GM12878 (cell line): Measurements from ENCODE around the gene ADARB1. TPM values are rescaled to one million over a fixed set of nuclear protein-coding genes. Genes with fewer than 3 reads are reported as not detected.

ENCODE experiments used
- BCLAF1 ChIP-seq: fragments of 450-650 bp; IDR thresholded peaks from 2 replicates; pipeline ENCODE4 v1.6.1; 2017; ENCODE audit warnings: antibody characterized with exemption, mild to moderate bottlenecking, moderate library complexity
- CEBPZ ChIP-seq: fragments of 150-350 bp; IDR thresholded peaks from 2 replicates; pipeline ENCODE4 v1.6.1; 2016; ENCODE audit warnings: low read depth, low read length
- EED ChIP-seq: sonication (generic); IDR thresholded peaks from 2 replicates; pipeline ENCODE4 v1.6.1; 2016; ENCODE audit warnings: antibody characterized with exemption, low read depth
- EGR1 ChIP-seq, 2 experiments: IDR thresholded peaks; 1 replicate in 1 of 2; 2 replicates in 1 of 2; pipeline ENCODE4 v1.6.1; 2011 to 2012; ENCODE audit warnings: low read depth in 2 of 2, low read length in 2 of 2, borderline replicate concordance in 1 of 2, mild to moderate bottlenecking in 1 of 2, moderate library complexity in 1 of 2
- ETV6 ChIP-seq, 2 experiments: fragments of 450-650 bp in 1 of 2; IDR thresholded peaks in 1 of 2; conservative IDR thresholded peaks in 1 of 2; 2 replicates each; pipeline ENCODE4 v1.6.1; 2014; ENCODE audit warnings: antibody characterized with exemption in 1 of 2, borderline replicate concordance in 1 of 2, low read depth in 1 of 2, mild to moderate bottlenecking in 1 of 2, moderate library complexity in 1 of 2
- IRF4 ChIP-seq: IDR thresholded peaks from 2 replicates; pipeline ENCODE4 v1.6.1; 2011; ENCODE audit warnings: low read depth, low read length
- MTA3 ChIP-seq: IDR thresholded peaks from 2 replicates; pipeline ENCODE4 v1.6.1; 2012; ENCODE audit warnings: low read length, inconsistent platforms, borderline replicate concordance
- NFXL1 ChIP-seq: fragments of 450-650 bp; IDR thresholded peaks from 2 replicates; pipeline ENCODE4 v1.6.1; 2017; ENCODE audit warnings: antibody characterized with exemption, mild to moderate bottlenecking, borderline replicate concordance
- PAX5 ChIP-seq: IDR thresholded peaks from 2 replicates; pipeline ENCODE4 v1.6.1; 2011; ENCODE audit warnings: low read depth, low read length, borderline replicate concordance
- PML ChIP-seq: IDR thresholded peaks from 2 replicates; pipeline ENCODE4 v1.6.1; 2012; ENCODE audit warnings: low read length, inconsistent platforms
- SMAD1 ChIP-seq: fragments of 450-650 bp; IDR thresholded peaks from 2 replicates; pipeline ENCODE4 v1.6.1; 2018; ENCODE audit warnings: mild to moderate bottlenecking, low read depth; ENCODE audit not compliant: partially characterized antibody
- TCF3 ChIP-seq: IDR thresholded peaks from 2 replicates; pipeline ENCODE4 v1.6.1; 2012; ENCODE audit warnings: low read depth, mild to moderate bottlenecking, low read length, borderline replicate concordance; ENCODE audit not compliant: insufficient read depth
- YBX1 ChIP-seq: fragments of 450-650 bp; IDR thresholded peaks from 2 replicates; pipeline ENCODE4 v1.6.1; 2016; ENCODE audit warnings: antibody characterized with exemption
- polyA plus RNA-seq, 11 experiments: library from polyadenylated mRNA; depleted of rRNA in 4 of 11; unstranded in 6 of 11; stranded (reverse) in 5 of 11; fragments of >200 nt; fragmentation: Nextera tagmentation in 4 of 11; fragmentation: Illumina TruSeq in 1 of 11; extraction: Ambion mirVana in 4 of 11; extraction: Trizol in 1 of 11; gene quantifications; 1 replicate in 1 of 11; 2 replicates in 10 of 11; pipeline versions ENCODE4 v1.2.1 to v1.2.3, GENCODE V29; 2011 to 2016; ENCODE audit warnings: inconsistent platforms in 2 of 11, missing spikeins in 2 of 11, low read depth in 1 of 11
- total RNA-seq, 4 experiments: library from RNA; depleted of rRNA in 3 of 4; stranded (reverse); fragments of >200 nt in 3 of 4; fragmentation: Illumina TruSeq in 1 of 4; extraction: Trizol in 1 of 4; gene quantifications; 2 replicates each; pipeline versions ENCODE4 v1.2.1 to v1.2.3, GENCODE V29; 2013 to 2021
- TF ChIP-seq, protein P1 (sequence below): IDR thresholded peaks from 2 replicates; pipeline ENCODE4 v1.6.1; 2012; ENCODE audit warnings: mild to moderate bottlenecking, low read depth, low read length
- TF ChIP-seq, protein P2 (sequence below): fragments of 450-650 bp; formaldehyde crosslinking; IDR thresholded peaks from 2 replicates; pipeline ENCODE4 v1.4.0; 2020; ENCODE audit warnings: mild to moderate bottlenecking, moderate library complexity

Gene ADARB1
- total and polyA plus RNA-seq, 10 of the 15 experiments (the other 5 are each of a cell fraction or from before 2014, with no cell fraction given) = 5.7 to 61.7 (median 25.3) TPM

DNA sequence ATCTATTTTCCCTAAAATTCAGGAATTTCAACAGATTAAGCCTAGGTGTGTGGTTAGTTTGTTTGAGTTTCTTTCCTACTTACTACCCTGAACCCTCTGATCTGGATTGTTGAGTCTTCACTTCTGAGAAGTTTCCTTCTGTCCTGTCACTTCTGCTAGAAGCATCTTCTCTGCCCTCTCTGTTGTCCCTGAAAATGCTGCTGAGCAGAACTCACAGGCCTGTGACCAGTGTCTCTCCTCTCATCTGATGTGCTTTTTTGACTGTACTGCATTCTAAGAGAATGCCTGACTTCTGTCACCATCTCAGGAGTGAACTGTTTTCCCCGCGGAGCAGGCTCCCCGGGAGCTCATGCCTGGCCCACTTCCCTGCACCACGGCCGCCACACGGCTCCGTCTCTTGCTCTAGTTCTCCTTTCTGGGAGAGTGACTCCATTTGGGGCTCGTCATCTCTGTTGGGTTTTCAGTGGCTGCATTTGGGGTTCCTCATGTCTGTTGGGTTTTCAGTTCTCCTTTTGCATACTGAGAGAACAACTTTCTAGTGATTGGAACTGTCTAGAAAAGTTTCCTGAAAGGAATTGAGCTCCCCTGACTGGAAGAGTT is 135.4 kb downstream of the ADARB1 start (continued):
- TF ChIP-seq SMAD1 (no peak), EGR1 (IDR thresholded peaks at IDR 0.05; ENCODE audit: borderline replicate concordance in 1 of 2, low read depth in 2 of 2, low read length in 2 of 2) (no peak), MTA3 (no peak), ETV6 (conservative IDR thresholded peaks at IDR 0.05 in 1 of 2, IDR thresholded peaks at IDR 0.05 in 1 of 2; ENCODE audit: borderline replicate concordance in 1 of 2, low read depth in 1 of 2) (0 out of 4 replicates have a peak, but pooled peaks of 1 of the 2 experiments have one; percentile 14), IRF4 (0 out of 2 replicates have a peak, but pooled peaks have one; percentile 44), TCF3 (no peak), NFXL1 (no peak), BCLAF1 (no peak), PML (no peak; the same call in 1 of the 2 replicates), PAX5 (0 out of 2 replicates have a peak, but pooled peaks have one; percentile 36), EED (peak; percentile 97), CEBPZ (no peak), YBX1 (no peak)
- TF ChIP-seq, protein P1, sequence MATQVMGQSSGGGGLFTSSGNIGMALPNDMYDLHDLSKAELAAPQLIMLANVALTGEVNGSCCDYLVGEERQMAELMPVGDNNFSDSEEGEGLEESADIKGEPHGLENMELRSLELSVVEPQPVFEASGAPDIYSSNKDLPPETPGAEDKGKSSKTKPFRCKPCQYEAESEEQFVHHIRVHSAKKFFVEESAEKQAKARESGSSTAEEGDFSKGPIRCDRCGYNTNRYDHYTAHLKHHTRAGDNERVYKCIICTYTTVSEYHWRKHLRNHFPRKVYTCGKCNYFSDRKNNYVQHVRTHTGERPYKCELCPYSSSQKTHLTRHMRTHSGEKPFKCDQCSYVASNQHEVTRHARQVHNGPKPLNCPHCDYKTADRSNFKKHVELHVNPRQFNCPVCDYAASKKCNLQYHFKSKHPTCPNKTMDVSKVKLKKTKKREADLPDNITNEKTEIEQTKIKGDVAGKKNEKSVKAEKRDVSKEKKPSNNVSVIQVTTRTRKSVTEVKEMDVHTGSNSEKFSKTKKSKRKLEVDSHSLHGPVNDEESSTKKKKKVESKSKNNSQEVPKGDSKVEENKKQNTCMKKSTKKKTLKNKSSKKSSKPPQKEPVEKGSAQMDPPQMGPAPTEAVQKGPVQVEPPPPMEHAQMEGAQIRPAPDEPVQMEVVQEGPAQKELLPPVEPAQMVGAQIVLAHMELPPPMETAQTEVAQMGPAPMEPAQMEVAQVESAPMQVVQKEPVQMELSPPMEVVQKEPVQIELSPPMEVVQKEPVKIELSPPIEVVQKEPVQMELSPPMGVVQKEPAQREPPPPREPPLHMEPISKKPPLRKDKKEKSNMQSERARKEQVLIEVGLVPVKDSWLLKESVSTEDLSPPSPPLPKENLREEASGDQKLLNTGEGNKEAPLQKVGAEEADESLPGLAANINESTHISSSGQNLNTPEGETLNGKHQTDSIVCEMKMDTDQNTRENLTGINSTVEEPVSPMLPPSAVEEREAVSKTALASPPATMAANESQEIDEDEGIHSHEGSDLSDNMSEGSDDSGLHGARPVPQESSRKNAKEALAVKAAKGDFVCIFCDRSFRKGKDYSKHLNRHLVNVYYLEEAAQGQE = no peak
- TF ChIP-seq, protein P2, sequence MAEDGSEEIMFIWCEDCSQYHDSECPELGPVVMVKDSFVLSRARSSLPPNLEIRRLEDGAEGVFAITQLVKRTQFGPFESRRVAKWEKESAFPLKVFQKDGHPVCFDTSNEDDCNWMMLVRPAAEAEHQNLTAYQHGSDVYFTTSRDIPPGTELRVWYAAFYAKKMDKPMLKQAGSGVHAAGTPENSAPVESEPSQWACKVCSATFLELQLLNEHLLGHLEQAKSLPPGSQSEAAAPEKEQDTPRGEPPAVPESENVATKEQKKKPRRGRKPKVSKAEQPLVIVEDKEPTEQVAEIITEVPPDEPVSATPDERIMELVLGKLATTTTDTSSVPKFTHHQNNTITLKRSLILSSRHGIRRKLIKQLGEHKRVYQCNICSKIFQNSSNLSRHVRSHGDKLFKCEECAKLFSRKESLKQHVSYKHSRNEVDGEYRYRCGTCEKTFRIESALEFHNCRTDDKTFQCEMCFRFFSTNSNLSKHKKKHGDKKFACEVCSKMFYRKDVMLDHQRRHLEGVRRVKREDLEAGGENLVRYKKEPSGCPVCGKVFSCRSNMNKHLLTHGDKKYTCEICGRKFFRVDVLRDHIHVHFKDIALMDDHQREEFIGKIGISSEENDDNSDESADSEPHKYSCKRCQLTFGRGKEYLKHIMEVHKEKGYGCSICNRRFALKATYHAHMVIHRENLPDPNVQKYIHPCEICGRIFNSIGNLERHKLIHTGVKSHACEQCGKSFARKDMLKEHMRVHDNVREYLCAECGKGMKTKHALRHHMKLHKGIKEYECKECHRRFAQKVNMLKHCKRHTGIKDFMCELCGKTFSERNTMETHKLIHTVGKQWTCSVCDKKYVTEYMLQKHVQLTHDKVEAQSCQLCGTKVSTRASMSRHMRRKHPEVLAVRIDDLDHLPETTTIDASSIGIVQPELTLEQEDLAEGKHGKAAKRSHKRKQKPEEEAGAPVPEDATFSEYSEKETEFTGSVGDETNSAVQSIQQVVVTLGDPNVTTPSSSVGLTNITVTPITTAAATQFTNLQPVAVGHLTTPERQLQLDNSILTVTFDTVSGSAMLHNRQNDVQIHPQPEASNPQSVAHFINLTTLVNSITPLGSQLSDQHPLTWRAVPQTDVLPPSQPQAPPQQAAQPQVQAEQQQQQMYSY (CRISPR knock-in tag) = no peak
